RPMI8226 (cell line): ENCODE measurements around the gene NRXN3.

ENCODE experiments used
- DNase-seq: peaks from one replicate; pipeline ENCODE4 v3.0.0-alpha.2; 2015

The NRXN3 gene

GRCh38 chr14:78666336-78667056 lies 496.3 kb downstream of the NRXN3 start:
- DNase-seq: no peak

GRCh38 chr14:78667141-78667540 lies 497.0 kb downstream of the NRXN3 start:
- no peak for DNase-seq

- no peak for DNase-seq
Observed at GRCh38 chr14:78673845-78674244, 503.7 kb downstream of the NRXN3 start.

- DNase-seq: no peak
Observed at GRCh38 chr14:78674820-78675219, 504.6 kb downstream of the NRXN3 start.

- DNase-seq: no peak
Observed at GRCh38 chr14:78683206-78683605, 513.0 kb downstream of the NRXN3 start.

GRCh38 chr14:78683981-78684380 lies 513.8 kb downstream of the NRXN3 start:
- DNase-seq: no peak

- DNase-seq: no peak
Observed at GRCh38 chr14:78688503-78688902, 518.3 kb downstream of the NRXN3 start.

GRCh38 chr14:78690836-78691235 lies 520.7 kb downstream of the NRXN3 start:
- DNase-seq: no peak

- DNase-seq: no peak
Observed at GRCh38 chr14:78697341-78697740, 527.2 kb downstream of the NRXN3 start.

- no peak for DNase-seq
Observed at GRCh38 chr14:78698991-78699390, 528.8 kb downstream of the NRXN3 start.

- no peak for DNase-seq
Observed at GRCh38 chr14:78700236-78700635, 530.1 kb downstream of the NRXN3 start.

- no peak for DNase-seq
Observed at GRCh38 chr14:78701246-78701645, 531.1 kb downstream of the NRXN3 start.

GRCh38 chr14:78704965-78705364 lies 534.8 kb downstream of the NRXN3 start:
- no peak for DNase-seq

- no peak for DNase-seq
Observed at GRCh38 chr14:78705989-78706388, 535.8 kb downstream of the NRXN3 start.

GRCh38 chr14:78709795-78710557 lies 539.8 kb downstream of the NRXN3 start:
- DNase-seq: no peak

GRCh38 chr14:78710963-78711362 lies 540.8 kb downstream of the NRXN3 start:
- no peak for DNase-seq

GRCh38 chr14:78713716-78714115 lies 543.5 kb downstream of the NRXN3 start:
- no peak for DNase-seq

GRCh38 chr14:78714711-78715110 lies 544.5 kb downstream of the NRXN3 start:
- no peak for DNase-seq

- peak; percentile 84 for DNase-seq
Observed at GRCh38 chr14:78721756-78722480, 551.7 kb downstream of the NRXN3 start.

- no peak for DNase-seq
Observed at GRCh38 chr14:78725086-78725485, 554.9 kb downstream of the NRXN3 start.

GRCh38 chr14:78737116-78737515 lies 566.9 kb downstream of the NRXN3 start:
- DNase-seq: no peak

- DNase-seq: no peak
Observed at GRCh38 chr14:78737601-78738000, 567.4 kb downstream of the NRXN3 start.

- DNase-seq: no peak
Observed at GRCh38 chr14:78746086-78746595, 576.0 kb downstream of the NRXN3 start.

GRCh38 chr14:78747813-78748212 lies 577.6 kb downstream of the NRXN3 start:
- peak; percentile 9 for DNase-seq
